GM10248 (cell line): ENCODE data around the gene ARHGEF16.

Source experiments
- CTCF ChIA-PET: fragments of 300-600 bp; sonication (Branson Sonifier 250); formaldehyde crosslinking; extraction: SDS; loops from one replicate; lab custom pipeline; 2021; ENCODE audit warnings: antibody characterized with exemption; lab: Yijun Ruan, JAX
- POLR2A ChIA-PET: fragments of 350-650 bp; sonication (Branson Sonifier 250); formaldehyde crosslinking; extraction: SDS; loops from one replicate; lab custom pipeline; 2020; ENCODE audit warnings: antibody characterized with exemption; lab: Yijun Ruan, JAX
- DNase-seq: peaks from one replicate; pipeline ENCODE4 v3.0.0; 2012; ENCODE audit errors: extremely low spot score
- TF ChIP-seq, protein P1 (sequence below): IDR thresholded peaks from 2 replicates; pipeline ENCODE4 v1.5.1; 2012; ENCODE audit warnings: mild to moderate bottlenecking, low read depth; ENCODE audit errors: extremely low read depth, missing control alignments, control extremely low read depth

The ARHGEF16 gene

DNA sequence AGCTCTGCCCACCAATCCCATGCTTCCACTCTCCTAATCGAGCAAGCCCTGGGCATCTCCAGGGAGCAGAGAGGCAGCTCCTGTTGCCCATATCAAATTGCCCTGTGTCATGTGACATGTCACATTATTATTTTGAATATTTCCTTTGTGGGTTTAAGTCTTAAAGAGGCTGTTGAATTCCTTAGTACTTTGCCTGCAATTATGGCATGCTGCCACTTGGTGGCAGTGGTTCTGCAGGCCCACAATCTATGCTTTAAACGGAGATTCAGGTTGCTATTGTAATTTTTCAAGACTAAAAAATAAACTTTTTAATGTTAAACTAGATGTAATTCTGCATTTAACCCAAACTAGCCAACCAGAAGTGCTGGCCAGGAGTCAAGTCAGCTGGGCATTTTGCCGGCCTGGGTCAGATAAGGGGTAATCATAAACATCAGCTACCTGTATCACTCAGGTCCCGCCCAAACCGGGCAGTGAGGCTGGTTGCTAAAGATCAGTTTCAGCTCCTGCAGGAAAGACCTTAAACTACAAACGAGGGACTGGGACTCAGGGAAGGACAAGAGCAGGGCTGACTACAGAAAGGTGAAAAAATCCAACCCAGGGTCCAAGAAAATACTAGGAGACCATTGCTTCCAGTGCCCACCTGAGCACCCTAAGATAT, 37.3 kb upstream of the ARHGEF16 start:
- POLR2A ChIA-PET = no interaction called here
- TF ChIP-seq, protein P1, sequence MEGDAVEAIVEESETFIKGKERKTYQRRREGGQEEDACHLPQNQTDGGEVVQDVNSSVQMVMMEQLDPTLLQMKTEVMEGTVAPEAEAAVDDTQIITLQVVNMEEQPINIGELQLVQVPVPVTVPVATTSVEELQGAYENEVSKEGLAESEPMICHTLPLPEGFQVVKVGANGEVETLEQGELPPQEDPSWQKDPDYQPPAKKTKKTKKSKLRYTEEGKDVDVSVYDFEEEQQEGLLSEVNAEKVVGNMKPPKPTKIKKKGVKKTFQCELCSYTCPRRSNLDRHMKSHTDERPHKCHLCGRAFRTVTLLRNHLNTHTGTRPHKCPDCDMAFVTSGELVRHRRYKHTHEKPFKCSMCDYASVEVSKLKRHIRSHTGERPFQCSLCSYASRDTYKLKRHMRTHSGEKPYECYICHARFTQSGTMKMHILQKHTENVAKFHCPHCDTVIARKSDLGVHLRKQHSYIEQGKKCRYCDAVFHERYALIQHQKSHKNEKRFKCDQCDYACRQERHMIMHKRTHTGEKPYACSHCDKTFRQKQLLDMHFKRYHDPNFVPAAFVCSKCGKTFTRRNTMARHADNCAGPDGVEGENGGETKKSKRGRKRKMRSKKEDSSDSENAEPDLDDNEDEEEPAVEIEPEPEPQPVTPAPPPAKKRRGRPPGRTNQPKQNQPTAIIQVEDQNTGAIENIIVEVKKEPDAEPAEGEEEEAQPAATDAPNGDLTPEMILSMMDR = no peak
- DNase-seq = no peak
- CTCF ChIA-PET = no interaction called here

DNA sequence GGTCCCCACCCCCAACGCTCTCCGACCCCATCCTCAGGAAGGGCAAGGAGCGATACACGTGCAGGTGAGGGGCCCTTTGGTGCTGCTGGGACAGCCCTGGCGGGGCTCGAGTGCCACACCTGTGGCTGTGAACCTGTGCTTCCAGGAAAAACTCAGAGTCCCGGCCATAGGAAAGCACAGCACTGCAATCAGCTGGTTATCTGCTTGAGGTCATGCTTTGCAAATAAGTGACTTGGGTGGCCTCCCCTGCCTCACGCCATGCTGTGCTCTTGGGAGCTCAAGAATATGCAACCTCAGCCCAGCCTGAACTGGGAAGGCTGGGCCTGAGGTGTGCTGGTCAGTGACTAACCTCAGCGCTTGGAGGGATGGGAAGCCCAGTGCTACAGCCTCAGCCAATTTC, 36.5 kb upstream of the ARHGEF16 start:
- ChIA-PET POLR2A (no interaction called here), CTCF (no interaction called here)
- DNase-seq = no peak
- TF ChIP-seq, protein P1 = no peak

DNA sequence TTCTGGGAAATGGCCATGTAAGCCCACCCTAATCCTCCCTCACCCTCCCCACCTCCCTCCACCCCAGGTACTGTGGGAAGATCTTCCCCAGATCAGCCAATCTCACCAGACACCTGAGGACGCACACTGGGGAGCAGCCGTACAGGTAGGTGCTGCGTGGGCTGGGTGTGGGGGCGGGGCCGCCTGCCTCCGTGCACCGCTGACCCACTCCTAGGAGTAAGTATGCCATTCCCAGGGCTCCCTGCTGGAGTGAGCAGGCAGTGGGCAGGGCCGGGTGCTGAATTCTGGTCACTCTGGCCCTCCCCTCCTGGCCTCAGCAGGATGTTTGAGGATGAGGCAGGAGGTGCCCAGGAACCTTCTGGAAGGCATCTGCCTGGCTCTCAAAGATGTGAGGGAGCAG, 35.9 kb upstream of the ARHGEF16 start:
- CTCF ChIA-PET = interaction anchor here (1.3 kb wide), 1 partner anchor 35 kb away, joined by 4 read pairs; no protein-coding TSS in a partner anchor
- POLR2A ChIA-PET = no interaction called here

DNA sequence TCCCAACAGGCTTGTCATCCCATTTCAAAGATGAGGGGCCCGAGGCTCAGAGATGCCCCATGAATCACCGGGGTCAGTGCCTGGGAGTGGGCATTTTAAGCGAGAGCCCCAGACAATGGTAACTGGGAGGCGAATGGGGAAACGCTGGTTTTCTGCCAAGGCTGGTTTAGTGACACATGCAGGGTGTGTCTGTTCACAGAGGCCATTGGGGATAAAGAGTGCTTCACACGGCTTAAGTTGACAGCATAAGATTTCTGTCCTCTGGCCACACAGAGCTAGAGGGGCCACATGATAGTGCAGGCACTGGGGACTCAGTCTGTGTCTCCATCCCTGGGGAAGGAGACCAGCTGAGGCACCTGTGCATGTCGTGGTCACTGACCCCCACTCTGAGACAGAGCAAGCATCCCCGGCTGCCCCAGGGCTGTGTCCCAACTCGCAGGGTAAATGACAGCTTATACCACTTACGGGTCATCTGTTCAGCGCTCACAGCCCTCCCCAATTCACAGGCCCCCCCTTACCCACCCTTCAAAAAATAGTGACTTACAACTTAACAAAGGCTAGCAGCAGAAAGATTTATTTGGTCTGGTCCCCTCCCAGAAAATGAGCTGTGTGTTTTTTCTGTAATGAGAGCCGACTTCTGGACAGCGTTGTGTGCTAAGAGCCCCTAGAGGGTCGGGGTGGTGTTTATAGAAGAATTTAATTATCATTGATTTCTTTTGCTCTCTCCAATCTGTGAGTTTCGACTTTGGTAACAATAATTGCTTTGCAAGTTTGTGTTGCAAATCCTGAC, 34.9 kb upstream of the ARHGEF16 start:
- no peak for DNase-seq
- ChIA-PET CTCF (interaction anchor here (1.3 kb wide), 1 partner anchor 34 kb away, joined by 4 read pairs; no protein-coding TSS in a partner anchor), POLR2A (no interaction called here)
- TF ChIP-seq, protein P1 = no peak

More for the DNA sequence above, 35.9 kb upstream of the ARHGEF16 start:
- DNase-seq = no peak
- TF ChIP-seq, protein P1 = no peak

DNA sequence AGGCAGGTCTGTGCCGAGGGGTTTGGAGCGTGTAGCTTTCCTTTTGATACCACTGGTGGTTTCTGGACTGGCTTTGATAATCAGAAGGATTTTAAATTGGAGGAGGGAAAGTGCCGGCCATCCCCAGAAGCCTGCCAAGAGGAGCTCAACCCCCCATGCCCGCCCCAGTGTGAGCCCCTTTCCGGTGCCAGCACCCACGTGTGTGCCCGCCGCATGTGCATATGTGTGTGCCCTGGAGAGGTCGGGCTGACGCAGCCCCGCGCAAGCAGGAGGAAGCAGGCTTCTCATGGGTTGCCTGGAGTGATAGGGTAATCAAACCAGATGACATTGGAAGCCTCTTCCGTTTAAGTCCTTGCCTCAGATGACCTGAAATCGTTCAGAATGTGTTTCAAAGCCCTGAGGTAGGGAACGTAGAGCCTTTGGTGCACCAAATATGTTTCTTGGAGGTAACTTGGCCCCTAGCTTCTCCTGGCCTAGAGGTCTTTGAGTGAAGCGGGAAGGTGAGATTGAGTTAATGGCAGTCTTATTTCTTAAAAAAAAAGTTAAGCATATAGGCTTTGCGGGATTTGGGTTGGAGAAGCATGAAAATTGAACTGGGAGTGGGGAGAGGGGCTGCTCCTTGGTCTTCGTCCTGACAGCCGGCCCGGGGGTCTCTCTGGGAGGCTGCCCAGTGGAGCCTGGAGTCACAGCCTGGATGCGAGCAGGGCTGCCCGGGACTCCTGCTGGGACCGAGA, 34.1 kb upstream of the ARHGEF16 start:
- DNase-seq = no peak
- ChIA-PET CTCF (no interaction called here), POLR2A (no interaction called here)
- TF ChIP-seq, protein P1 = no peak

DNA sequence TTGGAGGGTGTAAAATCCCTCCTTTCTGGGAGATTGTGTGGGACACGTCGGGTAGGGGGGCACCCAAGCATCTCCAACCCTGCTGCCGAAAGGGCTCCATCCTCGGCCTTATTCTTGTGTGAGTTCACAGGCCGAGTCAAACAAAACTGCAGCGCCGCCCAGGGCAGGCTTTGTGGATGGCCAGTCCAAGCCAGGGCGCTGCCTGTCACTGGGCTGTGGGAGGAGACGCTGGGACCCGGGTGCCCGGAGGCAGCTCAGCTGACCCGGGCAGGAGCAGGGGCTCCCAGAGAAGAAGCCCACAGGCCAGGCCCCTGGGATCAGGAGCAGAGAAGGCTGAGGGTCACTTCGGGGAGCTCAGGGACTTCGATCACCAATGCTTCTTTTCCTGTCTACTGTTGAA, 31.8 kb upstream of the ARHGEF16 start:
- DNase-seq = no peak
- POLR2A ChIA-PET = no interaction called here
- TF ChIP-seq, protein P1 = no peak
- CTCF ChIA-PET = no interaction called here
